GM10266 (cell line): Measurements from ENCODE around the gene BCORL1.

ENCODE experiments used
- DNase-seq: peaks from one replicate; pipeline ENCODE4 v3.0.0; 2012; ENCODE audit errors: extremely low spot score
- TF ChIP-seq, protein P1 (sequence below): IDR thresholded peaks from 2 replicates; pipeline ENCODE4 v1.5.1; 2012; ENCODE audit warnings: mild to moderate bottlenecking, low read depth; ENCODE audit not compliant: control insufficient read depth, insufficient read depth; ENCODE audit errors: missing control alignments

BCORL1 gene

DNA sequence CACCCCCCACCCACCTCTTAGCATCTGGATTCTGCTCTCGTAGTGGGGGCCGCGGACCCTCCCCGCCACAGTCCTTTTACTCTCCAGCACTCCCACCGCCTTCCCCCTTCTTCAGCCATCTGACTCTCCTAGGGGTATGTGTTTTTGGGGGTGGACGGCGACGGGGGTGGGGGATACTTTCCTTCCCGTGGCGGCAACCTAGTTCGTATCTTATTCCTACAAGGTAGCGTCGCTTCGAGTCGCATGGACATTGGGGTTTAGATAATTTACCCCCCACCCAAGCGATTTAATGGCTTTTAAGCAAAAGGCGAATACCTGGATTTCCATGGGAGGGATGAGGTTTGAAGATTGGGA, 1.3 kb upstream of the BCORL1 start:
- TF ChIP-seq, protein P1, sequence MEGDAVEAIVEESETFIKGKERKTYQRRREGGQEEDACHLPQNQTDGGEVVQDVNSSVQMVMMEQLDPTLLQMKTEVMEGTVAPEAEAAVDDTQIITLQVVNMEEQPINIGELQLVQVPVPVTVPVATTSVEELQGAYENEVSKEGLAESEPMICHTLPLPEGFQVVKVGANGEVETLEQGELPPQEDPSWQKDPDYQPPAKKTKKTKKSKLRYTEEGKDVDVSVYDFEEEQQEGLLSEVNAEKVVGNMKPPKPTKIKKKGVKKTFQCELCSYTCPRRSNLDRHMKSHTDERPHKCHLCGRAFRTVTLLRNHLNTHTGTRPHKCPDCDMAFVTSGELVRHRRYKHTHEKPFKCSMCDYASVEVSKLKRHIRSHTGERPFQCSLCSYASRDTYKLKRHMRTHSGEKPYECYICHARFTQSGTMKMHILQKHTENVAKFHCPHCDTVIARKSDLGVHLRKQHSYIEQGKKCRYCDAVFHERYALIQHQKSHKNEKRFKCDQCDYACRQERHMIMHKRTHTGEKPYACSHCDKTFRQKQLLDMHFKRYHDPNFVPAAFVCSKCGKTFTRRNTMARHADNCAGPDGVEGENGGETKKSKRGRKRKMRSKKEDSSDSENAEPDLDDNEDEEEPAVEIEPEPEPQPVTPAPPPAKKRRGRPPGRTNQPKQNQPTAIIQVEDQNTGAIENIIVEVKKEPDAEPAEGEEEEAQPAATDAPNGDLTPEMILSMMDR: no peak
- DNase-seq: no peak

DNA sequence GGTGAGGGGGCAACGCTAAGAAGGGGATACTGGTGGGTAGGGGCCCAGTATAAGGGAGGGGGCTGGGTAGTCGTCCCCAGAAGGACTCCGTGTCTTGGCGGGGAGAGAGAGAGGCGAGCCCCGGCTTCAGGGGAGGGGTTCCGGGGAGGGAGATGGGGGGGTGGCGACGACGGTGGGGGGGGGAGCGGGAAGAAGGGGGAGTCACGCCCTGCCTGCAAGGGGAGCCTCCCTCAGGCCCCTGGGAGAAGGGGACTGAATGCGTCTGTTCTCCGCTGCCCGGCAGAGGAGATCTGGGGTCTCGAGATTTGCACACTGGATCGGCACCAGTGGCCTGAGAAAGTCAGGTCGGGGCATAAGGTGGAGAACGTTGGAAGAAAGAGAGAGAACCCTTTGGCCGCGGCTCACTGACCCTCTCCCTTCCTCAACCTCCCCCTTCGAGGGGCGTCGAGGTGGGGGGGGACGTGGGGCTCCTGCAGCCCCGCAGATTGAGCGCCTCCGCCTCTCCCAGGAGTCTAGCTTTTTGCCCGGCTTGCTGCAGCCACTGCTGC, 609 bp upstream of the BCORL1 start:
- TF ChIP-seq, protein P1: no peak
- no peak for DNase-seq

DNA sequence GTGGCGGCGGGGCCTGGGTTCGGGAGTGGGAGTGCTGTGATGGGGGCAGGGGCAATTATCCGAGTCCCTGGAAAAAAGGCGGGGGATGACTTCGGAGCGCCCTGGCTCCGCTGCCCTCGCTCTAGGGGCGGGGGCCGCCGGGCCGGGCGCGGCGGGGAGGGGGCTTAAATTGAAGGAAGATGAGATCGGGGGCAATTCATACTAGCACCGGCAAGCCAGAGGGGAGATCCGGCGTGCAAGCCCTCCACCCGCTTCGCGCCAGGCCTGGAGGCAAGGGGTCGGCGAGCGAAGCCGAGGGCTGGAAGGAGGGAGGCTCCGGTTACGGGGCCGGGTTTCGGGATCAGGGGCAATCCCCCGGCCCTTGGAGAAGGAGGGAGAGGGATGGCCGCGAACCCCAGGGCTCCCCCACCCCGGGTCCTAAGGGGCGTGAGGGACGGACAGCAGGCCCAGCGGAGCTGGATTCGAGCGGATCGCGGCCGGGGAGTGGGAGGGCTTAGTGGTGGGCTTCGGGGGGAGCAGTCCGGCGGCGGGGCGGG, 1.2 kb downstream of the BCORL1 start:
- TF ChIP-seq, protein P1: no peak
- peak; percentile 24 for DNase-seq

DNA sequence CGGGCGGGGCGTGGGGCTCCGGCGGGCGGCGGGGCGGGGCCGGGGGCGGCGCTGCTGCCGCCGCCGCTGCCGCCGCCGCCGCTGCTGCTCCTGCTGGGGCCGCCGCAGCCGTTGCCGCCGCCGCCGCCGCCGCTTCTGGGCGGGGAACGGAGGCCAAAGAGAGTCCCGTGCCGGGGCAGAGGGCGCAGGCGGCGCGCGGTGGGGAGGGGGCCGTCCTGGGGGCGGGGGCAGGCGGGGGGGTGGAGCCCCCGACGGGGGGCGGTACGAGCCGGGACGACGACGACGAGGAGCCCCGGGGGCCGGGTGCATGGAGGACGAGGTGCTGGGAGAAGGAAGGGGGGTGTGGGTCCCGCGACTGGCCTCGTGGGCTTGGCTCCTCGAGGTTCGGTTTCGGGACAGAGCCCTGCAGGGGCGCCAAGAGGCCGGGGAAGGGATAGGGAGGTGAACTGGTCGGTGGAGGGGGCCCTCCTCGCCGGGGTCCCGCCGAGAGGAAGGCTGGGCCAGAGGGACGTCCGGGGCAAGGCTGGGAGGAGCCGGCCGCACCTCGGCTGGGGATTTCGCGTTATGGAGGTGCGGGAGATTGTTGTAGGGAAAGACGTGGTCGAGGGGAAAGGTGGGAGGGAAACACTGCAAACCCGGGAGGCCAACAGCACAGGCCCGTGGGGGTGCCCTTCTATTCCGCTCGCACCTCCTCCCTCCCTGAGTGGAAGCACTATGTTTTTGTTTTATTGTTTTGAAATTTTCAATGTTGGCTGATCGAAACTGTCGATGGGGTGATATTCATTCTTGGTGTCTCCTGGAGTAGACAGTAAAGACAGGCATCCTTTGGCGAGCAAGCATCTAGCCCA, 1.9 kb downstream of the BCORL1 start:
- TF ChIP-seq, protein P1: no peak
- DNase-seq: peak; percentile 59

DNA sequence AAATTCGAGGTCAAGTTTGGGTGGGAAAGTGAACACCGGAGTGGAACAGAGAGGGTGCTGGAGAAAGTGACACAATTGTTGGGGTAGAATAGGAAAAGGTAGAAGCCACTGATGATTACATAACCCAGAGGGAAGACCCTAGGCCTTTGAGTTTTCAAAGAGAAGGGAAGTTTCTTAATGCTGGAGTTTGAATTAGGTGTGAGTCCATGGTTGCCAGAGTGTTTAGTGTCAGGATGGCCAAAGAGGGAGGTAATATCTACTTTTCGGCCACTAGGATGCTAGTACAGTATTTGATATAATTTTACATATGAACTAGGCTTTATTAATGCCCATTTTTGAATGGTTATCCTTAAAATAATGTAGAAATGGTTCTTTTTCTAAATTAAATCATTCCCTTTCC, 5.4 kb downstream of the BCORL1 start:
- no peak for DNase-seq
- TF ChIP-seq, protein P1: no peak

DNA sequence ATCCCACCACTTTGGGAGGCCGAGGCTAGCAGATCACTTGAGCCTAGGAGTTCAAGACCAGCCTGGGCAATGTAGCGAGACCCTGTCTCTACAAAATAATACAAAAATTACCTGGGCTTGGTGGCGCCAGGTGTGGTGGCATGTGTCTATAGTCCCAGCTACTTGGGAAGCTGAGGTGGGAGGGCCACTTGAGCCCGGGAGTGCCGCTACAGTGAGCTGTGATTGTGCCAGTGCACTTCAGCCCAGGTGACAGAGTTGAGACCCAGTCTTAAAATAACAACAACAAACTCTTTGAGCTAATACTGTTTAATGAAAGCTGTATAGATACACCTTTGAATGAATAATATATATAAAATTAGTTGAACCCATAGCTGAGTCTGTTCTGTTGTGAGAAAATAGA, 9.7 kb downstream of the BCORL1 start:
- TF ChIP-seq, protein P1: no peak
- no peak for DNase-seq

DNA sequence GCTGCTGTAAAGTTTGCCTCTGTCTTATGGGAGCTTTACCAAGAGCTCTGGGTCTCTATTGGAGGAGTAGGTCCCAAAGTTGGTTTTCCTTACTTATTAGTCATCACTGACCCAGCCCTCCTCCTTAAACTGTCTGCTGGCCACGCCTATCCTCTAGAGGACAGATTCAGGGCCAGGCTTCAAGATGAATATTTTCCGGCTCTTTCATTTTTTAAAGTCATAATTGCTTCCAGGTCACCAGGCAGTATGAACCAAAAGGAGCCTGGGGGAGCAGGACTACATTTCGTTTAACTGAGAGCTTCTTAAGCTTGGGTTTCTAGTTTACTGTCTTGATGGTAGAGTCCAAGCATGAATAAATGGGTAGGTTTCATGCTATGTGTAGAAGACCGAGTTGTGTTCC, 13.7 kb downstream of the BCORL1 start:
- TF ChIP-seq, protein P1: no peak

More for the DNA sequence above, 13.7 kb downstream of the BCORL1 start:
- DNase-seq: no peak
